Trophoblast cell (in vitro differentiated cells and primary cell): ENCODE data around the gene HPGD.

Experiments used
- DNase-seq, 2 donors: peaks; one replicate each; pipeline ENCODE4 v3.0.0-alpha.2; 2016
- H2AFZ ChIP-seq: 2 replicates; pipeline ENCODE4 v1.6.1; 2013; ENCODE audit warnings: low read length, moderate library complexity, mild to moderate bottlenecking; ENCODE audit not compliant: insufficient read depth, poor library complexity
- H2AK5ac ChIP-seq: 2 replicates; pipeline ENCODE4 v1.6.1; 2013; ENCODE audit warnings: mild to moderate bottlenecking, low read length
- H2BK120ac ChIP-seq: 2 replicates; pipeline ENCODE4 v1.6.1; 2013; ENCODE audit warnings: low read length, mild to moderate bottlenecking, moderate library complexity; ENCODE audit not compliant: insufficient read depth, poor library complexity
- H2BK12ac ChIP-seq: 2 replicates; pipeline ENCODE4 v1.6.1; 2013; ENCODE audit warnings: mild to moderate bottlenecking, low read length, moderate library complexity
- H2BK5ac ChIP-seq: 2 replicates; pipeline ENCODE4 v1.6.1; 2013; ENCODE audit warnings: low read length, low read depth, moderate library complexity, mild to moderate bottlenecking; ENCODE audit not compliant: poor library complexity
- H3K14ac ChIP-seq: 2 replicates; pipeline ENCODE4 v1.6.1; 2013; ENCODE audit warnings: mild to moderate bottlenecking, low read length
- H3K18ac ChIP-seq: 2 replicates; pipeline ENCODE4 v1.6.1; 2013; ENCODE audit warnings: mild to moderate bottlenecking, low read length
- H3K23ac ChIP-seq: 2 replicates; pipeline ENCODE4 v1.6.1; 2013; ENCODE audit warnings: low read length
- H3K27ac ChIP-seq: 2 replicates; pipeline ENCODE4 v1.5.1; 2013; ENCODE audit warnings: low read depth, mild to moderate bottlenecking, inconsistent platforms, low read length, moderate library complexity
- H3K27me3 ChIP-seq: 2 replicates; pipeline ENCODE4 v1.6.1; 2013; ENCODE audit warnings: inconsistent platforms, mild to moderate bottlenecking, low read length, moderate library complexity; ENCODE audit not compliant: insufficient read depth
- H3K36me3 ChIP-seq, 2 experiments: 1 replicate in 1 of 2; 2 replicates in 1 of 2; pipeline ENCODE4 v1.6.1; 2013; ENCODE audit warnings: low read length in 2 of 2, mild to moderate bottlenecking in 2 of 2, moderate library complexity in 1 of 2; ENCODE audit not compliant: insufficient read depth in 2 of 2, control insufficient read depth in 1 of 2
- H3K4ac ChIP-seq: 2 replicates; pipeline ENCODE4 v1.6.1; 2013; ENCODE audit warnings: low read depth, mild to moderate bottlenecking, low read length, moderate library complexity
- H3K4me1 ChIP-seq, 2 experiments: 1 replicate in 1 of 2; 2 replicates in 1 of 2; pipeline ENCODE4 v1.6.1; 2013; ENCODE audit warnings: low read length in 2 of 2, mild to moderate bottlenecking in 2 of 2, moderate library complexity in 1 of 2; ENCODE audit not compliant: insufficient read depth in 2 of 2, control insufficient read depth in 1 of 2
- H3K4me2 ChIP-seq: 2 replicates; pipeline ENCODE4 v1.6.1; 2013; ENCODE audit warnings: inconsistent platforms, mild to moderate bottlenecking, low read length, moderate library complexity
- H3K4me3 ChIP-seq: 2 replicates; pipeline ENCODE4 v1.5.1; 2013; ENCODE audit warnings: mild to moderate bottlenecking, low read depth, low read length, inconsistent platforms
- H3K79me1 ChIP-seq: one replicate; pipeline ENCODE4 v1.6.1; 2013; ENCODE audit warnings: low read length
- H3K79me2 ChIP-seq: 2 replicates; pipeline ENCODE4 v1.6.1; 2013; ENCODE audit warnings: low read length, mild to moderate bottlenecking; ENCODE audit not compliant: control insufficient read depth, insufficient read depth, poor library complexity
- H3K9ac ChIP-seq: 2 replicates; pipeline ENCODE4 v1.6.1; 2013; ENCODE audit warnings: mild to moderate bottlenecking, low read length
- H3K9me3 ChIP-seq: 2 replicates; pipeline ENCODE4 v1.6.1; 2013; ENCODE audit warnings: low read depth, mild to moderate bottlenecking, control low read depth, inconsistent platforms, low read length; ENCODE audit not compliant: insufficient read depth
- H4K12ac ChIP-seq: 2 replicates; pipeline ENCODE4 v1.6.1; 2013; ENCODE audit warnings: low read depth, mild to moderate bottlenecking, low read length, moderate library complexity
- H4K8ac ChIP-seq: 2 replicates; pipeline ENCODE4 v1.6.1; 2013; ENCODE audit warnings: low read depth, mild to moderate bottlenecking, low read length, moderate library complexity
- H4K91ac ChIP-seq: one replicate; pipeline ENCODE4 v1.6.1; 2013; ENCODE audit warnings: low read depth, mild to moderate bottlenecking, low read length, moderate library complexity
- WGBS: extraction: QIAGEN DNeasy Blood & Tissue Kit; methylation state at CpG from one replicate; pipeline ENCODE4 v1.1.7; 2013; ENCODE audit warnings: missing lambda C conversion rate; ENCODE audit not compliant: insufficient read length, insufficient coverage; ENCODE audit errors: extremely low coverage; 5-methylcytosine and 5-hydroxymethylcytosine counted together

The HPGD gene

GRCh38 chr4:174538123-174538875, 16.0 kb upstream of the HPGD start:
- H2AFZ ChIP-seq = no peak overlapping the region
- no peaks in the 10 kb centered on the region for H3K36me3 ChIP-seq
- peak overlapping the region; percentile 51 for H4K8ac ChIP-seq
- peak; percentile 77 to 94 for DNase-seq
- WGBS = no CpG with 5 or more reads among the region's 4 CpGs
- peak overlapping the region; percentile 3 for H3K4ac ChIP-seq
- no peak overlapping the region for H3K23ac ChIP-seq
- peak overlapping the region; percentile 37 for H2BK12ac ChIP-seq
- peak overlapping the region; percentile 81 for H2BK120ac ChIP-seq
- no peak overlapping the region for H4K12ac ChIP-seq
- no peaks in the 10 kb centered on the region for H3K27me3 ChIP-seq
- no peak overlapping the region for H3K9ac ChIP-seq
- H3K27ac ChIP-seq = peak overlapping the region; percentile 80
- no peak overlapping the region for H3K18ac ChIP-seq
- H3K79me2 ChIP-seq = no peaks in the 10 kb centered on the region
- H2BK5ac ChIP-seq = peak overlapping the region; percentile 79
- H3K4me3 ChIP-seq = no peak overlapping the region
- H3K4me2 ChIP-seq = no peak overlapping the region
- no peaks in the 10 kb centered on the region for H3K9me3 ChIP-seq
- H3K14ac ChIP-seq = no peak overlapping the region
- peaks cover 7 to 17% of the 10 kb centered on the region in 2 experiments for H3K4me1 ChIP-seq
- H4K91ac ChIP-seq = peak overlapping the region; percentile 59
- peaks cover 18% of the 10 kb centered on the region for H3K79me1 ChIP-seq
- no peak overlapping the region for H2AK5ac ChIP-seq

- Histone ChIP-seq H3K79me2 (no peaks in the 10 kb centered on the region), H3K36me3 (no peaks in the 10 kb centered on the region), H4K8ac (no peak overlapping the region), H2BK12ac (peak overlapping the region; percentile 40), H2BK5ac (no peak overlapping the region), H3K14ac (no peak overlapping the region), H3K4me3 (no peak overlapping the region), H3K27ac (no peak overlapping the region), H2BK120ac (no peak overlapping the region), H3K4me1 (peaks cover 7 to 17% of the 10 kb centered on the region in 2 experiments), H3K79me1 (peaks cover 18% of the 10 kb centered on the region), H4K12ac (no peak overlapping the region), H2AFZ (no peak overlapping the region), H3K23ac (no peak overlapping the region), H2AK5ac (no peak overlapping the region), H3K9ac (no peak overlapping the region), H4K91ac (peak overlapping the region; percentile 37), H3K18ac (no peak overlapping the region), H3K4me2 (no peak overlapping the region), H3K9me3 (no peaks in the 10 kb centered on the region), H3K4ac (no peak overlapping the region), H3K27me3 (no peaks in the 10 kb centered on the region)
- WGBS = no CpG with 5 or more reads among the region's 3 CpGs
- no peak for DNase-seq
Measured at GRCh38 chr4:174537634-174538033, 15.3 kb upstream of the HPGD start.

DNA sequence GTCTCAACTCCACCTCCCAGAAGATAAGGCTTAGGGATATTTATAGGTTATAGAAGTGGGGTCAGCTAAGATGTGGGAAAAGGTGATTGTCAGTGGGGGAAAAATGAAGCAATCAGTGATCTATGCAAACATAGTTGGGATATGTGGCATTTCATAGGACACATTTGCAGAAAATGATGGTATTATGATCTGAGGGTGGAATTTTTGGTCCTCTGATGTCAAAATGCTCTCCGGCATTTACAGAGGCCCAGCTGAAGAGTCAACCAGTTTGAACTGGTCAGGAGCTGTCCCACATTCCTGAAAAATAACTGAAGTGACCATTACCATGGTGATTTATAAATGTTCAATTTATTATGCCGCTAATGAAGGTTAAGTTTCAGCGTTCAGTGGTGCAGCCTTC, 12.2 kb upstream of the HPGD start:
- Histone ChIP-seq H3K23ac (no peak overlapping the region), H3K4me2 (no peak overlapping the region), H3K27ac (peak overlapping the region; percentile 55), H3K4me1 (peaks cover 2 to 13% of the 10 kb centered on the region in 2 experiments), H3K4me3 (no peak overlapping the region), H3K36me3 (no peaks in the 10 kb centered on the region), H2BK12ac (no peak overlapping the region), H3K18ac (no peak overlapping the region), H3K4ac (no peak overlapping the region), H3K9ac (no peak overlapping the region), H2AFZ (no peak overlapping the region), H2BK5ac (no peak overlapping the region), H4K12ac (no peak overlapping the region), H3K79me2 (no peaks in the 10 kb centered on the region), H3K9me3 (no peaks in the 10 kb centered on the region), H4K91ac (no peak overlapping the region), H2AK5ac (no peak overlapping the region), H3K27me3 (no peaks in the 10 kb centered on the region), H2BK120ac (no peak overlapping the region), H3K14ac (no peak overlapping the region), H3K79me1 (peaks cover 11% of the 10 kb centered on the region), H4K8ac (no peak overlapping the region)
- peak; percentile 73 to 94 for DNase-seq
- WGBS = no CpG with 5 or more reads among the region's 3 CpGs

DNA sequence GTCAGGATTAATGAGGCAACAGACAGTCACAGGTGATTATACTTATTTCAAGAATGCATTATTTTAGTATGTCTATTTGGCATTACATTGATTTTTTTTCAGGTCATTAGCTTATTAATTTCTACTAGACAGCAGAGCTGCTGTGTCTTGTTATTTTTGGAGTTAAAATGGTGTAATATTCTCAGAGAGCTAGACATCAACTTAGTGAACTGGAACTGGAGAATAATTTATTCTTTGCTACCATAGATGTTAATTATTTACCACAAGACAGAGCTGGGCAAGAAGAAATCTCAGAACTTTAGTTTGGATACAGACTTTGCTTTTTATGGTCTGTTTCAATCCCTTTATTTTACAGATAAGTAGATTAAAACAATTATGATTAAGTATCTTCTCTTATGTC, 10.2 kb upstream of the HPGD start:
- H3K4me3 ChIP-seq = no peak overlapping the region
- H2BK12ac ChIP-seq = no peak overlapping the region
- H3K14ac ChIP-seq = no peak overlapping the region
- H3K18ac ChIP-seq = no peak overlapping the region
- no peaks in the 10 kb centered on the region for H3K79me1 ChIP-seq
- no peak for DNase-seq
- H3K4me1 ChIP-seq = peaks cover 2 to 5% of the 10 kb centered on the region in 2 experiments
- H3K27ac ChIP-seq = no peak overlapping the region
- H3K79me2 ChIP-seq = no peaks in the 10 kb centered on the region
- H3K4ac ChIP-seq = no peak overlapping the region
- H3K23ac ChIP-seq = no peak overlapping the region
- H3K4me2 ChIP-seq = no peak overlapping the region
- no peak overlapping the region for H4K8ac ChIP-seq
- no peak overlapping the region for H2BK120ac ChIP-seq
- H3K9ac ChIP-seq = no peak overlapping the region
- H3K27me3 ChIP-seq = no peaks in the 10 kb centered on the region
- H2AK5ac ChIP-seq = no peak overlapping the region
- H2AFZ ChIP-seq = no peak overlapping the region
- no peaks in the 10 kb centered on the region for H3K36me3 ChIP-seq
- H3K9me3 ChIP-seq = no peaks in the 10 kb centered on the region
- no peak overlapping the region for H4K12ac ChIP-seq
- no peak overlapping the region for H2BK5ac ChIP-seq
- H4K91ac ChIP-seq = no peak overlapping the region
